ENCODE data around the gene HNRNPF.

HNRNPF gene

DNA sequence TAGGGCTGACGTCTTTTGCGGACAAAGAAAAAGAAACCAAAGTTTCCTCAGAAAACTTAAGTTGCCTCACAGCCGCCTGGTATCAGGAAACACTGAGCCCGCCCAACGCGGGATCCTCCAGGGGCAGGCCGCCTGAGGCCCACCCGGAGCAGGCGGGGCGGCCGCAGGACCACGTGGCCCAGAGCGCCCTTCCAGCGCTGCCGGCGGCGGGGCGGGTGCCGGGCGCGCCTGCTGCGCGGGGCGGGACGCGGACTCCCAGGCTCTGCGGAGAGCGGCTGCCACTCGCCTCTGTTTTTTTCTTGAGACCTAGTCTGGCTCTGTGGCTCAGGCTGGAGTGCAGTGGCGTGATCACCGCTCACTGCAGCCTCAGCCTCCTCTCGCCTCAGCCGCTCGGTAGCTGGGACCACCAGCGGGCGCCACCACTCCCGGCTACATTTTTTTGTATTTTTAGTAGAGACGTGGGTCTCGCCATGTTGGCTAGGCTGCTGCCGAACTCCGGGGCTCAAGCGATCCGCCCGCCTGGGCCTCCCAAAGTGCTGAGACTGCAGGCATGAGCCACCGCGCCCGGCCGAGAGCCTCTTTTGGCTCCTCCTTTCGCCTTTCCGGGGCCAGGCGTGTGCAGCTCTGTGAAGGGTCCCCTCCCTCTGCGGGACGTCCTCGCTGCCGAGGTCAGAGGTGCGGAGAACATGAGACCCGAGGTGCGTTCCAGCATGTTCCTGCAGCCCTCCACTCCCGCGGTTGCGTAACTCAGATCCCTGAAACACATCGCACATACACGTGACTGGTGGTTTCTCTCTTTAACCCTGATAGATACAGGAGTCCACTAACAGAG lies 11.6 kb upstream of the HNRNPF start:
- DNase-seq = peak; percentile 38

DNA sequence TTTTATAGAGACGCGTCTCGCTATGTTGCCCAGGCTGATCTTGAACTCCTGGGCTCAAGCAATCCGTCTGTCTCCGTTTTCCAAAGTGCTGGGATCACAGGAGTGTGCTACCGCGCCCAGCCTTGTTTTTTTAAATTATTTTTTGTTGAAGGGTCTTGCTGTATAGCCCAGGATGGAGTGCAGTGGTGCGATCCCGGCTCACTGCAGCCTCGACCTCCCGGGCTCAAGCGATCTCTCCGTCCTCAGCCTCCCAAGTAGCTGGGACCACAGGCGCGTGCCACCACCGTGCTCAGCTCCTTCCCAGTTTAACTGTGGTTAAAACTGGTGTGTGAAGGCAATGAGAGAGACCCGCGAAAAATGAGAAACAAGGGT lies 11.0 kb upstream of the HNRNPF start:
- DNase-seq = no peak

DNA sequence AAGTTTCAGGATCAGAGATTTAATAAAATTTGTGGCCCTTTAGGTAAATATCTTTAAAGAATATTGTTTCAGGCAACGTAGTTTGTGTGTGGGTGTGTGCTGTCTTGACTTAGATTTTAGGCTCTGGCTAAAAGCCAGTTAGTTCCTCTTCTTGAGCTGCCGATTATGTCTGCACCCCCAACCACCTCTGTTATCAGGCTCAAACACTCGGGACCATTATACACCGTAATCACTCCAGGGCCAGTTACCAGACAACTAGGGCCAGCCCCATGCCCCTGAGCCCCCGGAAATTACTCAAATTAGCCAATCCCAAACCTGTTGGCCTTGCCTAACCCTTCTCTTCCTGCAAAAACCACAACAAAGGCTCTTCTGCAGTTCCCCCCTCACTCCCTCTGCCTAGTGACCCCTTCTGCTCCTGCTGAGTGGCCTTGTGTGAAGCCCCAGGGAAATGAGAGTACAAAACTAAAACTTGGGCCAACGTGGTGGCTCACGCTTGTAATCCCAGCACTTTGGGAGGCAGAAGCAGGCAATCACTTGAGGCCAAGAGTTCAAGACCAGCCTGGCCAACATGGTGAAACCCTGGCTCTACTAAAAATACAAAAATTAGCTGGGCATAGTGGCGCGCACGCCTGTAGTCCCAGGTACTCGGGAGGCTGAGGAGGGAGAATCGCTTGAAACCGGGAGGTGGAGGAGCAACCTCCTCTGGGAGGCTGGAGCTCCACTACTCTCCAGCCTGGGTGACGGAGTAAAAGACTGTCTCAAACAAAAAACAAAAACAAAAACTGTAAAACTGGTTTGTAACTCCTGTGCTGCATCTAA lies 9.2 kb upstream of the HNRNPF start:
- DNase-seq = no peak

DNA sequence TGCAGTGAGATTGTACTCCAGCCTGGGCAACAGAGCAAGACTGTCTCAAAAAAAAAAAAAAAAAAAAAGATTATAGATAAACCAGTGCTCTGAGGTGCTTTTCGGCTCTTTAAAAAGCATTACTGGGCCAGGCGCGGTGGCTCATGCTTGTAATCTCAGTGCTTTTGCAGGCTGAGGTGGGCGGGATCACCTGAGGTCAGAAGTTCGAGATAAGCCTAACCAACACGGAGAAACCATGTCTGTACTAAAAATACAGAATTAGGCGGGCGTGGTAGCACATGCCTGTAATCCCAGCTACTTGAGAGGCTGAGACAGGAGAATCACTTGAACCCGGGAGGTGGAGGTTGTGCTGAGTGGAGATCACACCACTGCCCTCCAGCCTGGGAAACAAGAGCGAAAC lies 6.6 kb upstream of the HNRNPF start:
- DNase-seq = no peak

DNA sequence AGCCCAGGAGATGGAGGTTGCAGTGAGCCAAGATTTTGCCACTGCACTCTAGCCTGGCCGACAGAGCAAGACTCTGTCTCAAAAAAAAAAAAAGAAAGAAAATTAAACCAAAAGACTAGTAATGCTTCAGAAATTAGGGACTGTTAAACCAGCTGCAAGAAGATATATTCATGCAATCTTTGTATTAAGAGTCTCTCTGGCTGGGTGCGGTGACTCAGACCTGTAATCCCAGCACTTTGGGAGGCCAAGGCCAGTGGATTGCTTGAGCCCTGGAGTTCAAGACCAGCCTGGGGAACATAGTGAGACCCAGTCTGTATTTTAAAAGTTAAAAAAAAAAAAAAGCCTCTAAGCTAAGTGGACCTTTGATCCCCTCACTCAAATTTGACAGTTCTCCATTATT lies 2.5 kb upstream of the HNRNPF start:
- no peak for DNase-seq

DNA sequence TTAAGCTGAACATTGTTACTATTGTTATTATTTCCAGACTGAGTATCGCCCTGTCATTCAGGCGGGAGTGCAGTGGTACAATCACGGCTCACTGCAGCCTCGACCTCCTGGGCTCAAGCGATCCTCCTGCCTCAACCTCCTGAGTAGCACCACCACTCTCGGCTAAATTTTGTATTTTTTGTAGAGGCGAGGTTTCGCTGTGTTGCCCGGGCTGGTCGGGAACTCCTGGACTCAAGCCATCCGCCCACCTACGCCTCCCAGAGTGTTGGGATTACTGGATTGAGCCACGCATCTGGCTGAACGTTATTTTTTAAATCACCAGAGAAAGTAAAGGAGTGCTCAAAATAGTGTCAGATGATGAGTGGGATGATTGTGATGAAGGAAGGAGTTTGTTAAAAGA lies 1.4 kb upstream of the HNRNPF start:
- DNase-seq = no peak

DNA sequence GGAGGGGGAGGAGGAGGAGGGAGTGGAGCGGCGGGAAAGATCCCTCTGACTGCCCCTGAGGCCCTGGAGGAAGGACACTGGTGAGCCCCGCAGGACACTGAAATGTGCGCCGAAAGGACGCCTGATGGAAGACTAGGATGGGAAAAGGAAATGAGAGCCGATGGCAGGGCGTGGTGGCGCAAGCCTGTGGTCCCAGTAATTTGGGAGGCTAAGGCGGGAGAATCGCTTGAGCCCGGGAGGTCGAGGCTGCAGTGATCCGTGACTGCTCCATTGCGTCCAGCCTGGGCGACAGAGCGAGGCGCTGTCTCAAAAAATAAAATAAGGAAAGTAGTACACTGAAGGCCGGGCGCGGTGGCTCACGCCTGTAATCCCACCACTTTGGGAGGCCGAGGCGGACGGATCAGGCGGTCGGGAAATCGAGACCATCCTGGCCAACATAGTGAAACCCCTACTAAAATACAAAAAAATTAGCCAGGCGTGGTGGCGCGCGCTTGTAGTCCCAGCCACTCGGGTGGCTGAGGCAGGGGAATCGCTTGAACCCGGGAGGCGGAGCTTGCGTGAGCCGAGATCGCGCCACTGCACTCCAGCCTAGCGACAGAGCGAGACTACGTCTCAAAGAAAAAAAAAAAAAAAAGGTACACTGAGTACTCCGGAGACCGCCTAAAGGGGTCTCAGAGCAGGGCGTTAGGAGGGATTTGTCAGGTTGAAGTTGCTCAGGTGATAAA lies 561 bp upstream of the HNRNPF start:
- peak; percentile 11 for DNase-seq

DNA sequence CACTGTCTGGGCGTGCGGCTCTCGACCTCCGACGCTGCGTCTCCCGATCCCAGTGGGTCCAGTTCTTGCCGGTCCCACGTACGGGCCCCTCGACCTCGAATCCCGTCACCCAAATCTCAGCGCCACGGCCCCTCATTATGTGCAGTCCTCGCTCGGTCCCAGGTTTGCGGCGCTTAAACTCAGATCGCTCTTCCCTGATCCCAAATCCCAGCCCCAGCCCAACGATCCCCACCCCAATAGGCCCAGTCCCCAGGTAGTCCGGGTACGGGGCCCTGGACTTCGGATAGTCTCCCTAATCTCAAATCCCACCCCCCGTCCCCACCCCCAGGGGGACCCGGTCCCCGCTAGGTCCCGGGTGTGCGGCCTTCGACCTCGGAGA lies 666 bp downstream of the HNRNPF start:
- DNase-seq = no peak

DNA sequence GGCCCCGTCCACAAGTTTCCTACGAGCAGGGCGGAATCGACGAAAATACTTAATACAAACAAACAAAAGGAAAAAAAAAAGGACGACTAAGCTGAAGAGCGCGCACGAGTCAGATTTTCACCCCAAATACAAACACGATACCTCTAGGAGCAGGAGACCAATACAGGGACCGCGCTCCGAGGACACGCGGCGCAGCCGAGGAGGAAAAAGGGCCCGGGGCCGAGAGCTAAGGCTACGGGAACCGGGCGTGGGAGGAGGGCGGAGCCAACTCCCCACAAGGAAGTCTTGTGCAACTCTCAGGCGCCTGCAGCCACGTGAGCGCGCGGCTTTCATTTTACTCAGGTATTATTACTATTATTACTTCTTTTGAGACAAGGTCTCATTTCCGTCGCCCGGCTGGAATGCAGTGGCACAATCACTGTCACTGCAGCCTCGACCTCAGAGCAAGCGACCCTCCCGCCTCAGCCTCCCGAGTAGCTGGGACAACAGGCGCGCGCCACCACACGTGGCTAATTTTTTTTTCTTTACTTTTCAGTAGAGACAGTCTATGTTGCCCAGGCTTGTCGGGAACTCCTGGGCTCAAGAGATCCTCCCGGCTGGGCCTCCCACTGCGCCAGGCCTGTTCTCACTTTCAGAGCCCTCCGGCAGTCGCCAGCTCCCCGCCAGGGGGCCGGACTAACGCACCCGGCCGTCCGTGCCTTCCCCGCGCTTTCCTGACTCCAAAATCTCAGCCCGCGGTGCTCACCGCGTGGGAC lies 1.2 kb downstream of the HNRNPF start:
- DNase-seq = peak; percentile 35

DNA sequence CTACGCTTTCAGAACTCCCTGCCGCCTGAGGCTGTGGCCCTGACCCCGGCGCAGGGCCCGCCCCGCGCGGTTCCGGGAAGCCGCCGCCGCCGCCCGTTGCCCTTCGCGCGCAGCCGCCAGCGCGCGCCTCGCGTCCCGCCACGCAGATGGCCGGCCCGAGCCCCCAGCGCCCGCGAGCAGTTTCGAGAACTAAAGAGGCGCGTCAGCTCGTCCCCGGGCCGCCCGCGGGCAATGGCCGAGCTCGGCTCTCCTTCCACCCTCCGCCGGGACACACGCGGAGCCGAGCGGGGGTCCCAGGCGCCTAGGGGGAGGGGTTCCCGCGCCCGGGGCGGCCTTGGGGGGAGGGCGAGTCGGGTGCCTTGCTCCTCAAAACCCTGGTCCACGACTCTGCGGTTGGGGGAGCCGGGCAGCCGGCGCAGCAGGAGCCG lies 1.8 kb downstream of the HNRNPF start:
- DNase-seq = no peak

DNA sequence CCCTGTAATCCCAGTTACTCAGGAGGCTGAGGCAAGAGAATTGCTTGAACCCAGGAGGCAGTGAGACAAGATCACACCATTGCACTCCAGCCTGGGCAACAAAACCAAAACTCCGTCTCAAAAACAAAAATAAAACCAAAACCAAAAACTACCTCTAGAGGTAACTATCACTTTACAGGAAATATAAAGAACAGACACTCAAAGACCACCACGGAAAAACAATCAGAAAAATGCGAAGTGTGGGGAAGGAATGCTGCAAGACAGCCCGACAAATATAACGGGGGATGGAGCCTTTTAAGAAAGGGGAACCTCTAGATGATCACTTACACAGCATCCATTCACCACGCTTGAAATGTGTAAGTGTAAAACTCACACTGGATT lies 4.3 kb downstream of the HNRNPF start:
- DNase-seq = no peak

DNA sequence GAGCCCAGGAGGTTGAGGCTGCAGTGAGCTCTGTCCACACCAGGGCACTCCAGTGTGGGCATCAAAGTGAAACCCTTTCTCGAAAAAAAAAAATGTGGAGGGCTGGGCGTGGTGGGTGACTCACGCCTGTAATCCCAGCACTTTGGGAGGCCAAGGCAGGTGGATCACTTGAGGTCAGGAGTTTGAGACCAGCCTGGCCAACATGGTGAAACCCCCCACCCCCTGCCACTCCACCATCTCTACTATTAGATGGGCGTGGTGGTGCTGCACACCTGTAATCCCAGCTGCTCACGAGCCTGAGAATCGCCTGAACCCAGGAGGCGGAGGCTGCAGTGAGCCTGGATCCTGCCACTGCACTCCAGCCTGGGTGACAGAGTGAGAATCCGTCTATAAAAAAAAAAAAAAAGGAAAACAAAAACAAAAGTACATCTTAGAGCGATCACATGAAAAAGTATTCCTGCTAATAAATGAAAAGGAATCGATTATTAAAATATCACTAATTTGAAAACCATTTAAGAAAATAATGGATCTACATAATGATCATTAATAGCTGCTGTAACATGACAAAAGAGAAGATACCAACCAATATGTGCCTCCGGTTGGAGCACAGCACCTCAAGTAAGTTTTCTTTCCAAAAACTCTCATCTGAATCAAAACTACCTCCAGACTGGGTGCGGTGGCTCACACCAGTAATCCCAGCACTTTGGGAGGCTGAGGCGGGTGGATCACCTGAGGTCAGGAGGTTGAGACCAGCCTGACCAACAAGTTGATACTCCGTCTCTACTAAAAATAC lies 4.9 kb downstream of the HNRNPF start:
- DNase-seq = no peak

DNA sequence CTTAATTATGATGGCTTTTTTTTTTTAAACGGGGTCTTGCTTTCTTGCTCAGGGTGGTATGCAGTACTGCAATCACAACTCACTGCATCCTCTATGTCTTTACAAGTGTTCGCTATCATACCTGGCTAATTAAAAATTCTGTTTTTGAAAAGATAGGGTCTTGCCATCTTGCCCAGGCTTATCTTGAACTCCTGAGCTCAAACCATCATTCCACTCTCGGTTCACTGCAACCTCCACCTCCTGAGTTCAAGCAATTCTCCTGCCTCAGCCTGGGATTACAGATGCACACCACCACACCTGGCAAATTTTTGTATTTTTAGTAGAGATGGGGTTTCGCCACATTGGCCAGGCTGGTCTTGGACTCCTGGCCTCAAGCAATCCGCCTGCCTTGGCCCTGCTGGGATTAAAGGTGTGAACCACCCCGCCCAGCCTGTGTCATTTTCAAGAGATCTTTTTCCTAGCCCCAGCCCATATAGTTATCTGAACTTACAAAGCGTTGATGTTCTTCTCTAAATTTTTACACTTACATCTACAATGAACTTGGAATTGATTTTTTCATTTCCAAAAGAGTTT lies 6.0 kb downstream of the HNRNPF start:
- no peak for DNase-seq

DNA sequence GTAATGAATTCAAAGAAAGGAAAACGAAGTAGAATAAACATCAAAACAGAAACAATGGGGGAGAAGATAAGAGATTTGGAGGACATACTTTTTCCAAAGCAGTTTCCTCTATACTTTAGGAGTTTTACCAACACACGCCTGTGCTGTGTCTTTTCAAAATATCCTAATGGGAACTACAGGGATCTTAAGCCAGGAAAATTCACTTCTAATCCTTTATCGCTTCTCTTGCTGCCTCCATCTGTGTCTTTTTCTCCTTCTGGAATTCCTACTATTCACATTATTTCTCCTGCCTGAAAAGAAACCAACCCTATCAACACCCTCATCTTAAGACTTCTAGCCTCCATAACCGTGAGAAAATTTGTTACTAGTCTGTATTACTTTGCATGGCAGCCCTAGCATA lies 6.8 kb downstream of the HNRNPF start:
- DNase-seq = no peak

DNA sequence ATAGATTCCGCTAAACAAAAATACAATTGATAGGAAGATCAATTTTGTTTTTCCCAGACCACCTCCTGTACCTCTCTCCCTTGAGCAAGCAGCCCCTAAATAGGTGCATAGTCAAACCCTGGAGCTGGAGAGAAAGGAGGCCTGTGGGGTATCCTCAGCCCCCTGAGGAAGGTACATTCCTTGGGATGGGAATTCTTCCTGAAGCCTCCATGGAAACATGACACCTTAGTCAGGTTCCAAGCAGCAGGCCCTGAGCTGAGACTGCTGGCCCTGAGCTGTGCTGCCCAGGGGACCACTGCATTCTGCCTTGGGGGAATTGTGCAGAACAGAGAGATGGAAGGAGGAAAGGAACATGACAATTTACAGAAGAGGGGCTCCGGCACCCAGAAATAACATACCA lies 7.4 kb downstream of the HNRNPF start:
- DNase-seq = no peak

DNA sequence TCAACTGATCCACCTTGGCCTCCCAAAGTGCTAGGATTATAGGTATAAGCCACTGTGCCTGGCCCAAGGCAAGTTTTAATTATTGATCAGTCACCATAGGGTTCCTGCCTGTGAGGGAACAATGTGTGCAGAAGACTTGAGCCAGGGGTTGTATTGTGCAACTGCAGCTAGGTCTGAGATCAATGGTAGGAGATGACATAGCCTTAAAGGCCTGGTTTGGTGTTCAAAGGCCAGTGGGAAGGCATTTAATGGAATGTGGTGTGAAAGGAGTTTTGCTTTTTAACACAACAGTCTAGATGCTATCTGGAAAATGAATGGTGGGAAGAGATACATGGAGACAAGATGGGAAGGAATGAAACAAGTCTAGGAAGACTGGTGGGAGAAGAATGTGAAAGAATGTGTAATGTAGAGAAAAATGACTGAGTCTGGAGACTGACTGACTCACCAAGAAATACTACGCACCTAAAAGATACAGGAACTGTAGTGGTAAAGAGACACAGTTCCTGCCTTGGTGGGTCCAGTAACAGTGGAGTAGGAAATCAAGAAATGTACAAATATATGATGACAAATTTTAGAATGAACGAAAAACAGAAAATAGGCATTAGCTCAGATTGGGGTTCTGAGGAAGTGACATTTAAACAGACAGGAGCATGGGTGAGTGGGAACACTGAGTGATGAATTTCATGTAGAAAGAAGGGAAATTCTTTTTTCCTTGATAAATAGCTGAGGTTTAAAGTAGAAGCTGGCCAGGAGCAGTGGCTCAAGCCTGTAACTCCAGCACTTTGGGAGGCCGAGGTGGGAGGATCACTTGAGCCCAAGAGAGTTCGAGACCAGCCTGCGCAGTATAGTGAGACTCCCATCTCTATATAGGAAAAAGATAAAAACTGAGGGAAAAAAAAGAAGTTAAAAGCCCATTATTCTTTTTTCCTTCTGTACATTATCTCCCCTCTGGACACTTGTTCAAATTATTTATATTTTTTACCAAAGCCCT lies 9.4 kb downstream of the HNRNPF start:
- DNase-seq = no peak

DNA sequence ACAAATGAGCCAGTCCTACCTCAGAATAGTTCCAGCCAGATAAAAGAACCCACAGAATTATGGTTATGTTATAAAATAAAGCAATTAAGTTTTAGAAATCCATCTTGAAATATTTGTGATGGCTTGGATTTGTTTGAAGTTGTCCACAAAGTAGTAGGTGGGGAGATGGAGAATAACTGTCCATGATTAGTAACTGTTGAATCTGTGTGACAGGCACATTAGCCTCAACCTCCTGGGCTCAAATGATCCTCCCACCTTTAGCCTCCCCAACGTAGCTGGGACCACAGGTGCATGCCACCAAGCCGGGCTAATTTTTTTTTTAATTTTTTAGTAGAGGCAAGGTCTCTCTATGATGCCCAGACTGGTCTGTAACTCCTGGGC lies 10.1 kb downstream of the HNRNPF start:
- DNase-seq = no peak

DNA sequence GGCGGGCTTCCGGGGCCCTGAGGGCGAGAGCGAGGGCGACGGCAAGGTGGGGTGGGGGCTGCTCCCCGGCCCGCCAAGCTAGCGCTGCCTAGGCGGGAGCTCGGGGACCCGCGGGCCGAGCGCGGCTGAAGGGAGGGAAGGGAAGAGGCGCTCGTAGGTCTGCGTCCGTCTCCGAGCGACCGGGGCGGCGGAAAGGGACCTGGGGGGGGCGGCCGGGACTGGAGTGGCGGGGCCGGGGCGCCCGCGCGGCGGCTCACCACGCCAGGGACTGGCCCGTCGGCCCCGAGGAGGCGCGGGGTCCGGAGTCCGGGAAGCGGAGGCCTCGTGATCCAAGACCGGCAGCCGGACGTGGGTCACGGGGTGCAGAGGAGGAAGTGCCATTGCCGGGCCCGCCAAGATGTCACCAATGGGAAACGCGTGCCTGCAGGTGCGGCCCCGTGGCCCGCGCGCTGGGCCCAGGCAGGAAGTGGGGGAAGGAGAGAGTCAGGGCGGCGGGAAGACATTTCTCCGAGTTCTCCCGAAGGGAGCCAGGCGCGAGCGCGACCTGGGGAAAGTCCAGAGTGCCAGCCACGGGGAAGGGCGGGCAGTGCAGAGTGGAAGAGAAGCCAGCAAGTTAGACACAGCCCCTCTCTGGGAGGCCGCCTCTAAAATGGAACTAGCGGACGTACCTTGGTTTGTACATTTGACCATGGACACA lies 11.9 kb downstream of the HNRNPF start:
- peak; percentile 44 for DNase-seq

DNA sequence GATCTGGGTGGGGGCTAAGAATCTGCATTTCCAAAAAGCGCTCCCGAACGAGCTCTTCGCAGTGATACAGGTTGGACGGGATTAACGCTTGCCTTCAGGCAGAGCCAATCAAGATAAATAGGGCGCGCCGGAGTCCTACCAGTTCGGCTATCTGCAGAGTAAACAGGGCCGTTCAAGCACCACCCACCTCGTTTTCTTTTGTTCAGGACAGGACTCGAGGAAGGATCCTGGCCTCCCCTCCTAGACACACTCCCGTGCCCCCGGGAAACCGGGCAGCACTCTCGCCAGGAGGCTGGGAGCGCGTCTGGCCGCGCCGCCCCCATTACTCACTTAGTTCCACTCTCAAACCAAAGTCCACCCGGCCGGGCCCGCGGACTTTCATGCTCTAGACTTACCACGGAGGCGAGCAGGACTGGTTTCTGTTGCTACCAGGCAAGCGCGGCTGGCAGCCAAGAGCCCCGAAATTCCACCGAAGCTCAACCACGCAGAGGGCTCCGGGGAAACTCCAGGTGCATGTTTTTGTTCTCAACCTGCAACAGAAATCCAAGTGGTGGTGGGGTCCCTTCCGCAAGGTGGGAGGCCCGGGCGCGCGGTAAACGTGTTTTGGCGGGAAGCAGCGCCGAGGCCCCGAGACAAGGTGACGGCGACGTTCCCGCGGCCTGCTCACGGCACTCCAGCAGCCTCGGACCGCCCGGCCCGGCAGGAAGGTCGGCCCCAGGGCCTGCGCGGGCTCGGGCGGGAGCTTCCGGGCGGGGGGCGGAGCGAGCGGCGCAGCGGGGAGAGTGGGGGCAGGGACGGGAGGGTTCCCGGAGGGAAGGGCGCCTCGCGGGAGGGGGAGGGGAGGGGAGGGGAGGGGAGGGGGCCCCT lies 12.7 kb downstream of the HNRNPF start:
- DNase-seq = peak; percentile 27

Measured in DMS79 (cell line).